Mesothelial cell of epicardium (in vitro differentiated cells): ENCODE results near the gene SEMA5A. TPM values are rescaled to one million over a fixed set of nuclear protein-coding genes. Genes with fewer than 3 reads are reported as not detected.

Source experiments
- DNase-seq, 2 experiments: peaks; one replicate each; pipeline ENCODE4 v3.0.0; 2021; ENCODE audit warnings: low spot score in 2 of 2; ENCODE audit not compliant: unreplicated experiment in 2 of 2
- H3K27ac Mint-ChIP-seq: 2 replicates; pipeline ENCODE4 v1.8.0; 2021; ENCODE audit warnings: mixed read lengths
- H3K27me3 Mint-ChIP-seq: 2 replicates; pipeline ENCODE4 v1.8.0; 2021; ENCODE audit warnings: low read depth, mixed read lengths
- H3K36me3 Mint-ChIP-seq: 2 replicates; pipeline ENCODE4 v1.8.0; 2021; ENCODE audit warnings: mixed read lengths
- H3K4me1 Mint-ChIP-seq: 2 replicates; pipeline ENCODE4 v1.8.0; 2021; ENCODE audit warnings: mixed read lengths
- H3K4me3 Mint-ChIP-seq: 2 replicates; pipeline ENCODE4 v1.8.0; 2021; ENCODE audit warnings: mild to moderate bottlenecking, moderate library complexity, mixed read lengths
- H3K9me3 Mint-ChIP-seq: 2 replicates; pipeline ENCODE4 v1.8.0; 2021; ENCODE audit warnings: mixed read lengths
- CTCF ChIP-seq: fragments of 200-600 bp; sonication (generic); IDR thresholded peaks from one replicate; pipeline ENCODE4 v1.5.0; 2021; ENCODE audit warnings: antibody characterized with exemption; ENCODE audit not compliant: unreplicated experiment
- total RNA-seq: library from RNA; stranded (reverse); gene quantifications from 3 replicates; pipeline ENCODE4 v1.2.1, GENCODE V29; 2021

The SEMA5A gene
- total RNA-seq, 1 donor from 2014 or later: 26.7 TPM

- no peak overlapping the region for H3K4me3 Mint-ChIP-seq
- H3K36me3 Mint-ChIP-seq: no peaks in the 10 kb centered on the region
- no peaks in the 10 kb centered on the region for H3K4me1 Mint-ChIP-seq
- H3K9me3 Mint-ChIP-seq: peaks cover 4% of the 10 kb centered on the region
- DNase-seq: no peak
- no peaks in the 10 kb centered on the region for H3K27me3 Mint-ChIP-seq
- H3K27ac Mint-ChIP-seq: no peak overlapping the region
- no peak for TF ChIP-seq CTCF
Measured at GRCh38 chr5:9165546-9165945, 380.3 kb downstream of the SEMA5A start.

- H3K27me3 Mint-ChIP-seq: no peaks in the 10 kb centered on the region
- H3K27ac Mint-ChIP-seq: no peak overlapping the region
- no peak for DNase-seq
- H3K9me3 Mint-ChIP-seq: peaks cover 13% of the 10 kb centered on the region
- H3K4me1 Mint-ChIP-seq: peaks cover 2% of the 10 kb centered on the region
- H3K36me3 Mint-ChIP-seq: peaks cover 2% of the 10 kb centered on the region
- TF ChIP-seq CTCF: no peak
- no peak overlapping the region for H3K4me3 Mint-ChIP-seq
Measured at GRCh38 chr5:9160747-9161146, 385.1 kb downstream of the SEMA5A start.

- Mint-ChIP-seq H3K4me3 (no peak overlapping the region), H3K36me3 (peaks cover 2% of the 10 kb centered on the region), H3K9me3 (peaks cover 9% of the 10 kb centered on the region), H3K4me1 (peaks cover 3% of the 10 kb centered on the region), H3K27me3 (no peaks in the 10 kb centered on the region), H3K27ac (no peak overlapping the region)
- no peak for TF ChIP-seq CTCF
- DNase-seq: no peak
Measured at GRCh38 chr5:9157811-9158210, 388.1 kb downstream of the SEMA5A start.

- Mint-ChIP-seq H3K27me3 (no peaks in the 10 kb centered on the region), H3K4me3 (no peak overlapping the region), H3K36me3 (peaks cover 2% of the 10 kb centered on the region), H3K27ac (no peak overlapping the region), H3K4me1 (peaks cover 6% of the 10 kb centered on the region), H3K9me3 (peaks cover 9% of the 10 kb centered on the region)
- no peak for DNase-seq
- TF ChIP-seq CTCF: no peak
Measured at GRCh38 chr5:9157020-9157419, 388.9 kb downstream of the SEMA5A start.

GRCh38 chr5:9156282-9156681 is 389.6 kb downstream of the SEMA5A start:
- H3K36me3 Mint-ChIP-seq: peaks cover 2% of the 10 kb centered on the region
- H3K4me1 Mint-ChIP-seq: peaks cover 11% of the 10 kb centered on the region
- H3K27me3 Mint-ChIP-seq: no peaks in the 10 kb centered on the region
- no peak overlapping the region for H3K4me3 Mint-ChIP-seq
- peak; percentile 12 for TF ChIP-seq CTCF
- no peak for DNase-seq
- no peak overlapping the region for H3K27ac Mint-ChIP-seq
- H3K9me3 Mint-ChIP-seq: peaks cover 9% of the 10 kb centered on the region

GRCh38 chr5:9151684-9152427 is 394.0 kb downstream of the SEMA5A start:
- Mint-ChIP-seq H3K27me3 (no peaks in the 10 kb centered on the region), H3K9me3 (no peaks in the 10 kb centered on the region)

More at GRCh38 chr5:9151684-9152427, 394.0 kb downstream of the SEMA5A start:
- H3K4me3 Mint-ChIP-seq: no peak overlapping the region
- peaks cover 11% of the 10 kb centered on the region for H3K4me1 Mint-ChIP-seq
- TF ChIP-seq CTCF: no peak
- H3K36me3 Mint-ChIP-seq: no peaks in the 10 kb centered on the region
- no peak overlapping the region for H3K27ac Mint-ChIP-seq
- no peak for DNase-seq
